ENCODE measurements around the gene MTARC2. TPM values are rescaled to one million over a fixed set of nuclear protein-coding genes. Genes with fewer than 3 reads are reported as not detected.

MTARC2 gene
- total RNA-seq, 6 experiments from 2014 or later = 3.2 to 5.2 (median 3.8) TPM

- Mint-ChIP-seq H3K36me3 (ENCODE audit: low read depth) (no peaks in the 10 kb centered on the region), H3K27ac (no peak overlapping the region), H3K4me3 (no peak overlapping the region), H3K4me1 (ENCODE audit: low read depth) (peaks cover 5% of the 10 kb centered on the region; the same call in 1 of the 2 replicates), H3K9me3 (no peaks in the 10 kb centered on the region), H3K27me3 (ENCODE audit: insufficient read depth) (no peaks in the 10 kb centered on the region)
- TF ChIP-seq CTCF (IDR thresholded peaks at IDR 0.05) = peak; percentile 97
- DNase-seq = peak; percentile 50
These were observed 28.7 kb downstream of the MTARC2 start for GRCh38 chr1:220776720-220777326.

GRCh38 chr1:220783453-220783852, 35.3 kb downstream of the MTARC2 start:
- DNase-seq = no peak
- no peak overlapping the region for H3K27ac Mint-ChIP-seq
- no peak overlapping the region for H3K4me3 Mint-ChIP-seq
- no peak for TF ChIP-seq CTCF (IDR thresholded peaks at IDR 0.05)
- H3K9me3 Mint-ChIP-seq = no peaks in the 10 kb centered on the region
- no peaks in the 10 kb centered on the region; the same call in 1 of the 2 replicates for H3K4me1 Mint-ChIP-seq (ENCODE audit: low read depth)
- H3K36me3 Mint-ChIP-seq (ENCODE audit: low read depth) = no peaks in the 10 kb centered on the region
- peaks cover 4% of the 10 kb centered on the region for H3K27me3 Mint-ChIP-seq (ENCODE audit: insufficient read depth)

GRCh38 chr1:220784751-220785150, 36.6 kb downstream of the MTARC2 start:
- H3K4me3 Mint-ChIP-seq = no peak overlapping the region
- no peak for TF ChIP-seq CTCF (IDR thresholded peaks at IDR 0.05)
- no peak overlapping the region for H3K27ac Mint-ChIP-seq
- H3K4me1 Mint-ChIP-seq (ENCODE audit: low read depth) = no peaks in the 10 kb centered on the region; the same call in 1 of the 2 replicates
- DNase-seq = no peak
- H3K36me3 Mint-ChIP-seq (ENCODE audit: low read depth) = no peaks in the 10 kb centered on the region
- no peaks in the 10 kb centered on the region for H3K9me3 Mint-ChIP-seq
- H3K27me3 Mint-ChIP-seq (ENCODE audit: insufficient read depth) = peaks cover 4% of the 10 kb centered on the region

- Mint-ChIP-seq H3K27me3 (ENCODE audit: insufficient read depth) (peaks cover 4% of the 10 kb centered on the region), H3K4me3 (no peak overlapping the region), H3K27ac (no peak overlapping the region), H3K4me1 (ENCODE audit: low read depth) (no peaks in the 10 kb centered on the region; the same call in 1 of the 2 replicates), H3K9me3 (no peaks in the 10 kb centered on the region), H3K36me3 (ENCODE audit: low read depth) (no peaks in the 10 kb centered on the region)
- DNase-seq = no peak
- TF ChIP-seq CTCF (IDR thresholded peaks at IDR 0.05) = no peak
These were observed 37.3 kb downstream of the MTARC2 start for GRCh38 chr1:220785166-220786056.

- peaks cover 4% of the 10 kb centered on the region for H3K27me3 Mint-ChIP-seq (ENCODE audit: insufficient read depth)
- no peak for DNase-seq
- H3K4me3 Mint-ChIP-seq = peak overlapping the region; percentile 79; the same call in 1 of the 2 replicates
- no peaks in the 10 kb centered on the region for H3K9me3 Mint-ChIP-seq
- no peak overlapping the region for H3K27ac Mint-ChIP-seq
- H3K4me1 Mint-ChIP-seq (ENCODE audit: low read depth) = no peaks in the 10 kb centered on the region; the same call in 1 of the 2 replicates
- TF ChIP-seq CTCF (IDR thresholded peaks at IDR 0.05) = no peak
- no peaks in the 10 kb centered on the region for H3K36me3 Mint-ChIP-seq (ENCODE audit: low read depth)
These were observed 37.9 kb downstream of the MTARC2 start for GRCh38 chr1:220786057-220786336.
